K562 (cell line): ENCODE data around the gene RYK. TPM values are rescaled to one million over a fixed set of nuclear protein-coding genes. Genes with fewer than 3 reads are reported as not detected.

Experiments
- ARNT ChIP-seq, 2 experiments: fragments of 450-650 bp; IDR thresholded peaks; 2 replicates each; pipeline ENCODE4 v1.6.1; 2016; ENCODE audit warnings: mild to moderate bottlenecking in 1 of 2
- CHD4 ChIP-seq: fragments of 200-600 bp; sonication (generic); IDR thresholded peaks from 3 replicates; pipeline ENCODE4 v1.6.1; 2012; ENCODE audit warnings: low read depth, mild to moderate bottlenecking, mixed read lengths, low read length, inconsistent platforms; ENCODE audit not compliant: insufficient read depth, insufficient replicate concordance, poor library complexity, severe bottlenecking
- CREB1 ChIP-seq, 2 experiments: sonication (generic) in 1 of 2; formaldehyde crosslinking in 1 of 2; IDR thresholded peaks; 2 replicates each; pipeline versions ENCODE4 v1.6.1 to v1.8.0; 2012 to 2022; ENCODE audit warnings: inconsistent platforms in 1 of 2, mild to moderate bottlenecking in 1 of 2, missing genetic modification reagents in 1 of 2, moderate library complexity in 1 of 2
- E2F4 ChIP-seq: sonication (generic); formaldehyde crosslinking; IDR thresholded peaks from 2 replicates; pipeline ENCODE4 v1.8.0; 2022; ENCODE audit warnings: mild to moderate bottlenecking, low read depth, missing genetic modification reagents
- HMG20A ChIP-seq: fragments of 450-650 bp; formaldehyde crosslinking; conservative IDR thresholded peaks from 2 replicates; pipeline ENCODE4 v1.4.0; 2020; ENCODE audit warnings: mild to moderate bottlenecking, mixed read lengths
- PCBP2 ChIP-seq: fragments of 200-400 bp; formaldehyde crosslinking; IDR thresholded peaks from 2 replicates; pipeline ENCODE4 v1.6.1; 2018; ENCODE audit warnings: low read length, low read depth, mild to moderate bottlenecking, moderate library complexity; ENCODE audit not compliant: poor library complexity, severe bottlenecking
- RHOXF2B ChIP-seq: fragments of 250-450 bp; sonication (Bioruptor Pico); conservative IDR thresholded peaks from 2 replicates; pipeline ENCODE4 v1.5.1; 2021
- STAT6 ChIP-seq: sonication (generic); formaldehyde crosslinking; IDR thresholded peaks from 2 replicates; pipeline ENCODE4 v1.8.1; 2023; ENCODE audit warnings: mild to moderate bottlenecking, missing genetic modification reagents
- ZKSCAN8 ChIP-seq: fragments of 200-800 bp; sonication (Bioruptor generic); IDR thresholded peaks from 2 replicates; pipeline ENCODE4 v1.6.1; 2016; ENCODE audit warnings: missing genetic modification characterization, missing compliant biosample characterization
- ZNF121 ChIP-seq: sonication (generic); formaldehyde crosslinking; conservative IDR thresholded peaks from 2 replicates; pipeline ENCODE4 v1.8.0; 2022; ENCODE audit warnings: missing genetic modification reagents
- polyA plus RNA-seq, 8 experiments: library from polyadenylated mRNA; depleted of rRNA in 4 of 8; stranded (reverse) in 5 of 8; unstranded in 3 of 8; fragments of >200 nt; fragmentation: Nextera tagmentation in 2 of 8; fragmentation: Illumina TruSeq in 1 of 8; extraction: Ambion mirVana in 2 of 8; extraction: Trizol in 1 of 8; gene quantifications; 2 replicates each; pipeline versions ENCODE4 v1.2.1 to v1.2.3, GENCODE V29; 2011 to 2014; ENCODE audit warnings: inconsistent platforms in 1 of 8, missing spikeins in 1 of 8
- total RNA-seq, 7 experiments: library from RNA; depleted of rRNA in 6 of 7; stranded (reverse); fragments of >200 nt in 6 of 7; fragmentation: Illumina TruSeq in 2 of 7; extraction: Trizol in 2 of 7; gene quantifications; 2 replicates each; pipeline versions ENCODE4 v1.2.1 to v1.2.3, GENCODE V29; 2011 to 2021; ENCODE audit warnings: low replicate concordance in 1 of 7

Gene RYK
- total and polyA plus RNA-seq, 9 of the 15 experiments (the other 6 are each of a cell fraction or from before 2014, with no cell fraction given) = 4.2 to 29.5 (median 16.6) TPM

DNA sequence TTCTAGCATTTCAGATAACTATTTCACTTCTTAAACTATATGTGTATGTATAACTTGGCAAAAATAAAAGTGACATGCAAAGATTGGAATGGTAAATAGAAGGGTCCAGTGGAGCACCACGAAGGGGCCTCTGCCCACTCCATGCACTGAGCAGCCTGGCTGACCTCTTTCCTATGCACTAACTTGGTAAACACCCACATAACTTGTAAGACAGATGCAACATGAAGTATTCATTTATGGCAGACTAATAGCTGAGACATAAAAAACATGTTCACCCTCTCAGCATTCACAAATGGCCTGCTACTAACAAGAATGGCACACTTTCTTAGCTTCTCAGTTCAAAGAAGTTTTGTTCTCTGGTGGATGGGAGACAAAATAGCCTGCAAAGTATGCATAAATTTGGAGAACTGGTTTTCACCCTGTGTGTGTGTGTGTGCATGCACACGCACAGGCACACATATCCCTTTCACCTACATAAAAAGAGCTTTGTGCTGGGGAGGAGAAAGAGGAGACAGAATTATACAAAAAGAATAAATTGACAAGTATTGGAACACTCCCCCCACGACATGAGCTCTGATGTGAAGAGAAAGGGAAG, 26.5 kb upstream of the RYK start (continued):
- TF ChIP-seq STAT6 (no peak), CHD4 (no peak), ZNF121 (CRISPR knock-in tag) (no peak), PCBP2 (no peak), HMG20A (CRISPR knock-in tag) (no peak), E2F4 (CRISPR knock-in tag) (no peak), RHOXF2B (CRISPR knock-in tag) (no peak), CREB1 (IDR thresholded peaks at IDR 0.05) (no peak), CREB1 (CRISPR knock-in tag; IDR thresholded peaks at IDR 0.05) (no peak), ZKSCAN8 (no peak), ARNT (IDR thresholded peaks at IDR 0.05) (no peak)
